Measurements from ENCODE around the gene RPAP3.

RPAP3 gene

GRCh38 chr12:47742253-47742825, 36.5 kb upstream of the RPAP3 start:
- no peak for DNase-seq (ENCODE audit: low spot score)

DNA sequence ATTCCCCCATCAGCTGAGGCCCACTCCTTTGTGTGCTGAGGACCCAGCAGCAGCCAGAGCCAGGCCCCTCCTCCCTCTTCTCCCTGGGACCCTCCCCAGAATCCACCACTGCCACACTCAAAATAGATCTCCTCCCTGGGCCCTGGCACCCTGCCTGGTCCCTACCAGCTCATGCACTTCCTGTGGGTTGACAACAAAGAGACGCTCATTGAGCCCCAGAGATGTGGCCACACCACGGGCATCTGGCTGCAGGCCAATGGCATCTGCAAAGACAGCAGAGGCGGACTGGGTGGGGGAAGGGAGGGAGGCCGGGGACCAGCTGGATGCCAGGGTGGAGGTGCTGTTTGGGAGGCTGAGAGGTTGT, 35.5 kb upstream of the RPAP3 start:
- DNase-seq (ENCODE audit: low spot score): peak; percentile 75

DNA sequence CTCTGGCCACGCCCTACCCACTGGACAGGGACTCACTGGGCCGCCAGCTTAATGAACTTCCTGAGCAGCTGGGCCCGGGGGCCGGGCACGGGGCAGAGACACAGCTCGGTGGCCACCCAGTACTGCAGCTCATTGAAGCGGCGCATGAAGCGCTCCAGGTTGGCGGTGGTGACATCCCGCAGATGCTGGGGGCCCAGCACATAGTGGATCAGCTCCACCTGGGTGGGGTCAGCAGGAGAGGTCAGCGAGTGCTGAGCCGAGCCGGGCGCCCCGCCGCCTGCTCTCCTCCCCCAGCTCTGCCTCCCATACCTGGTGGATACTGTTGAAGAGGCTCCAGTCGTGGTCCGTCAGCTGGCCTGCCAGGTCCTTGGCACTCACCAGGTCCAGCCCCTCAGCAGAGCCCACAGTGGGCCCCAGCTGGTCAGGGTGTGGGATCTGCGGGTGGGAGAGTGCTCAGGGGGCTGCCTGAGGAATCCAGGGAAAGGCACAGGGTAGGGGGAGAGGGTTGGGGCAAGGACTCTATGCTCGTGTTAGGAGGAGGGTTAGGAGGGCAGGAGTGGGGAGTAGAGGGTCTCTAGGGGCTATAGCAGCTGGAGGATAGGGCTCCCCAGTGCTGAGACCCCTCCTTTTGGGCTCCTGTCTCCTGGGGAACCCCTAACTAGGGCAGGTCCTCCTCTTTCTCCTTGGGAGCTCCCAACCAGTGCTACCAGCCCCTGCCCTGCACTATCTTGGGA, 34.9 kb upstream of the RPAP3 start:
- DNase-seq (ENCODE audit: low spot score): no peak

DNA sequence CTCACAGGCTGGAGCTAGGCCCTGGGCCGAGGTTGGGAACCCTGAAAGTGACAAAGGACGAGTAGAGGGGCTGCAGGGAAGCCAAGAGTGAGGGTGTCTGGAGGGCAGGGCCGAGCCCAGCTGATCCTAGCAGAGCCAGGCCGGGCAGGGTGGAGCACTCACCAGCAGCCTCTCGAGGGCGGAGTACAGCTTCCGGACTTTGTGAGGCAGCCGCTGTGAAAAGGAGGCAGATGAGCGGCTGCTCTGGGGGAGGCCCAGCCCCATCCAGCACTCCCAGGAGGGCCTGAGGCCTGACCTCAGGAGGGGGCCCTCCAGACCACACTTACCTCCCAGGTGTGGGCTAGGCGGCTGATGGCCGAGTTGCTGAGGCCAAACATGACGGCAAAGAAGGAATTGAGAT, 34.1 kb upstream of the RPAP3 start:
- no peak for DNase-seq (ENCODE audit: low spot score)

GRCh38 chr12:47739297-47739696, 33.5 kb upstream of the RPAP3 start:
- no peak for DNase-seq (ENCODE audit: low spot score)

- DNase-seq (ENCODE audit: low spot score): no peak
Measured at GRCh38 chr12:47737936-47738594, 32.2 kb upstream of the RPAP3 start.

GRCh38 chr12:47736877-47737676, 31.2 kb upstream of the RPAP3 start:
- peak; percentile 77 for DNase-seq (ENCODE audit: low spot score)

DNA sequence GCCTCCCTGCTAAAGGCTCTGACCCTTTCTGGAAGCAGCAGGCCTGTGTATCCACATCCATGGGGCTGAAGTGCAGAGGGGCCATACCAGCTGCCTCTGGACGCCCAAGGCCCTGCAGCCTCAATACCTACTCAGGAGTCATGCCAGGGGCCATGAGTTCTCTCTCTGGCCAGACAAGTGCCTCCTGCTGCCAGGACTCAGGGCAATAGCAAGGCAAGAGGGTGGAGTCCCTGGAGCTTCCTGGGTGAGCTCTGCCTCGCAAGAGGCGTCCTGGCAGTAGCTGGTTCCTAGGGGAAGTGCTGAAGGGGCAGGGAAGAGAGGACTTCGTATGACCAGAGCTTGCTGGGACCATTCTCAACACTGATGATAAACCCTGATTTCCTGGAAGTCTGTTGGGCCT, 30.4 kb upstream of the RPAP3 start:
- no peak for DNase-seq (ENCODE audit: low spot score)

- no peak for DNase-seq (ENCODE audit: low spot score)
Measured at GRCh38 chr12:47735649-47736048, 29.8 kb upstream of the RPAP3 start.

GRCh38 chr12:47734725-47735480, 29.1 kb upstream of the RPAP3 start:
- no peak for DNase-seq (ENCODE audit: low spot score)

DNA sequence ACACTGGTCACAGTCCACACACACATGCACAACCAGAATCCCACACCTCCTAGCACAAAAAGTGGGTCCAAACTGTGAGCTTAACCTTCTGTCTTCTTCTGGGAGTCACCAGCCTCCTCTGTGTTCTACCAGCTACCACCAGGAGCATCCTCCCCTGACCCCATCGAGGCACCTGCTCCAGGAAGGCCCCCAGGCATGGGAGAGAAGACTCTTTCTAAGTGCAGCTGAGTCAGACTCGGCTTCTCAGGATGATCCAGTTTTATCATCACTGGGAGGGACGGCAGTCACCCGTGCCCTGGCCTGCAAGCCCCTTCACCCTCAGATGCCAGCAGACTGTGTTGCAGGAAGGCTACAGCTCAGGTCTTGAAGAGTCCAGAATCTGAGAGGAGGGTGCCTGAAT, 27.3 kb upstream of the RPAP3 start:
- no peak for DNase-seq (ENCODE audit: low spot score)

DNA sequence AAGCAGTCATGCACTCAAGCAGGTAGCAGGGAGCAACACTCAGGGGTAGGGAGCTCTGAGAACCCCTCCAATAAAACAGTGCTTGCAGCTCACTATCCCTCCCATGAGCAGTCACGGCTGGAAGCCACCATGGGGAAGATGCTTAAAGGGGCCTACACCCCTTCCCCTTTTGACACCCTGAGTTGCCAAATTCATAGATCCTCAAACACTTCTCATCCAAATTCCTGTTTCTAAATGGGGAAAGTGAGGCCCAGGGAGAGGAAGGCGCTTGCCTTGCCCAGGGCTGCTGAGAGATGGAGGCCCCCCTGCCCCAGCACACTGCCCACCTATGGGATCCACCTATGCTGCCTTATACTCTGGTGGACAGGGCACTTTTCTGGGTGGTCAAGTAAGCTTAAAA, 26.7 kb upstream of the RPAP3 start:
- DNase-seq (ENCODE audit: low spot score): no peak

DNA sequence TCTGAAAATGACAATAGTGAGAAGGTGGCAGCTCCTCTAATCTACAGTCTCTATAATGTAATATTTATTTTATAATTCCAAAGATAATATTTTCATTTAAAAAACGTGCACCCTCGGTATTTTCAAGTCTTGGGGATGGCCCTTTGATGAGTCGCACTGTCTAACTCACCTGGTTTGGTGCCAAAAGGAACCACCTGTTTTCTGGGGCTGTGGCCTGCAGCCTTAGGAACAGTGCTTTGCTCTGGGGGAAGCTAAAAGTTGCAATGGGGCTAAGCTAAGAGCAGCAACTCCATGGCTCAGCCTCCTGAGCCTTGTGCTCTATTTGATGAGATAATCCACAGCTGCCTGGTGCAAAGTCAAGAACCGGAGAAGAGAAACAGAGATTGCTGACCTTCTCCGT, 25.9 kb upstream of the RPAP3 start:
- no peak for DNase-seq (ENCODE audit: low spot score)

DNA sequence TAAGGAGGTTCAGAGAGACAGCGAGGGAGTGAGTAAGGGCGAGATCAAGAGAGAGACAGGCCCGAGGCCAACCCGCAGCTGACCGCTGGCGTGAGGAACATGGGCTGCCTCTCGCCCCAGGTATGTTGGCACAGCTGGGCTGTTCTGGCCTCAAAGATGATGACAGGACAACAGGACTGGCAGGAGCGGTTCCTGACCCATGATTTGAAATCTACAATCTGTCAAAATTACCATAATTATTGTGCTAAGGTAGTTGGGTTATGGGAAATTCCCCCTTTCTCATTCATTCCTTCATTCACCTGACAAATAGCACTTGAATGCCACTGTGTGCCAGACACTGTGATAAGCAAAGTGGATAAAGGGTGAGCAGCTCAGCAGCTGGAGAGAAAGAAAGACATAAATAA, 24.5 kb upstream of the RPAP3 start:
- DNase-seq (ENCODE audit: low spot score): no peak

GRCh38 chr12:47729233-47729632, 23.4 kb upstream of the RPAP3 start:
- DNase-seq (ENCODE audit: low spot score): no peak

DNA sequence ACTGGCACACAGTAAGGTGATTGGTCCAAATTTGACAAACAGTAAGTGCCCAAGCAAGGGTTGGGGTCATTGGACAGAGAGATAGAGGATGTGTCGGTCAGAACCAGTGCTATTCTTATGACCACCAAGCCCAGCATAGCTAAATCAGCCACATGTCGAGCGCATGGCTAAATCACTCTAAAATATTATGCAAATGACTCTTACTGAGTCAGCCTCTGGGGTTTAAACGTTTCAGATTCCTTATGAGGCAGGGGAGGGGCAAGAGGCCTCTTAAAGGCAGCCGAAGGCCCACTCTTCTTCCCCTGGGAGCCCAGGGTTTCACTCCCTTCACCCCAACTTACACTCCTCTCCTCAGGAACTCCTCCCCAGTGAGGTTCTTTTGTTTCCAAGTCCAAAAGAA, 20.1 kb upstream of the RPAP3 start:
- DNase-seq (ENCODE audit: low spot score): no peak

DNA sequence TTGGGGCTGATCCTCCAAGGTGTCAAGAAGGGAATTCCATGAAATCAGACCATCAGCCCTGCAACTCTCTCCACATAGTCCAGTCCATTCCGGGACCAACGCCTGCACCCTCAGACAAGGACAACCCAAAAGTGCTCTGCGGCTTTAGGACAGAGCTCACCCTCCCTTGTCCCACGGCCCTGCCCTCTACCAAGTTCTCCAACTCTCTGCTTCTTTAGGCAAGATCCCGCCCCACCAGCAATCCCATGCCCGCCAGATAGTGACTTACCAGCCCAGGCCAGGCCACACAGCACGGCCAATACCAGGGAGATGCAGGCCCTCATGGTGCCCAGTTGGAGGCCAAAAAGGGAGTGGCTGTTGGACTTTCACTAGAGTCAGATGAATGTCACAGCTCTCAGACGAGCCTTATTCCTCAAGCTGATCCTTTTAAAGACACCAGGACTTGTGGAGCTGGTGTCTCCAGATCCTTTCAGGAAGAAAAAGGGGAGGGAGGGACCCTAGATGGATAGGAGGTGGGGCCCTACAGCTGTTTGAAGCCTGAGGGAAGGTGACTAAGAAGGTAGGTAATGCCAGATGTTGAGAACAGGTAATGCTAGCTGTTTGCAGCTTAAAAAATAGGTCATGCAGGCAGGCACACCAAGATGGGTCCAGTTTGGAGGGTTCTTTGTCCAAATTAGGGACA, 19.4 kb upstream of the RPAP3 start, which contains the start of gene ENDOU:
TSS of gene ENDOU (minus strand) at position 400 of the 682 bp plus-strand sequence. CDS start at position 323, 77 bp downstream.
- no peak for DNase-seq (ENCODE audit: low spot score)

GRCh38 chr12:47722941-47723631, 17.3 kb upstream of the RPAP3 start:
- peak; percentile 59 for DNase-seq (ENCODE audit: low spot score)

- DNase-seq (ENCODE audit: low spot score): peak; percentile 44
Measured at GRCh38 chr12:47722136-47722834, 16.5 kb upstream of the RPAP3 start.

DNA sequence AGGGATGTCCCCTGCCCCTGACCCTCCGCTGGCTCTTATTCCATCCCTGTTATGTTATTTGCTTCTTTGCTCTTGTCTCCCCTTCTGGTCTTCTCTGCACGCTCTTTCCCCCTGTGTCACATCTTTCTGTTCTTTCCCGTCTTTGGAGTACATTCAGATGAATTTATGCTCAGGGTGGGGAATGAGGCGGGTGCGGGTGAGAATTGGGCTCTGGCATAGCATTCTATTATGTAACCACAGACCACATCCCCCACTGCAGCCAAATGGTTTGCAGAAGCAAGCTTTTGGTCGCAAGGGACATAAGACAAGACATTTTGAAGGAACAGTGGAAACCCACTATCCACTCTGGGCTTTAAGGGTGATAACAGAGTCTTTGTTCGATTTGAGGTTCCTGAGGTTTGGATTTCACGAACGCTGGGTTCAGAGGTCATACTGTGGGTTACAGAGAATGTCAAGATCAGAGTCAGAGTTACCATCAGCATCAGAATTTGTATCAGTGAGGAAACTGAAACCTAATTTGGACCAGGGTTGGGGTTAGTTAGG, 15.7 kb upstream of the RPAP3 start:
- peak; percentile 54 for DNase-seq (ENCODE audit: low spot score)
